GM18519 (cell line): ENCODE measurements around the gene PRKCI.
"Not testable (repeated sequence)": the region's sequence is repeated elsewhere in the genome, so short reads cannot be mapped to it uniquely, and the experiment has no call there.

Experiments
- ATAC-seq: cut with Tn5 transposase; IDR thresholded peaks from one replicate; pipeline ENCODE4 v1.9.1; 2021; ENCODE audit warnings: mild to moderate bottlenecking, moderate library complexity; ENCODE audit not compliant: unreplicated experiment, low FRiP score

The PRKCI gene

GRCh38 chr3:170222647-170223541 lies 670 bp downstream of the PRKCI start:
- ATAC-seq: peak; percentile 38

- ATAC-seq: no peak
Observed at GRCh38 chr3:170225166-170225565, 2.9 kb downstream of the PRKCI start.

- ATAC-seq: no peak
Observed at GRCh38 chr3:170226426-170226960, 4.3 kb downstream of the PRKCI start.

- ATAC-seq: no peak
Observed at GRCh38 chr3:170228093-170228766, 6.0 kb downstream of the PRKCI start.

- ATAC-seq: no peak
Observed at GRCh38 chr3:170232266-170232665, 10.0 kb downstream of the PRKCI start.

- no peak for ATAC-seq
Observed at GRCh38 chr3:170233530-170233929, 11.3 kb downstream of the PRKCI start.

GRCh38 chr3:170240142-170240541 lies 17.9 kb downstream of the PRKCI start:
- ATAC-seq: no peak

GRCh38 chr3:170240671-170241070 lies 18.4 kb downstream of the PRKCI start:
- ATAC-seq: no peak

GRCh38 chr3:170244576-170244975 lies 22.4 kb downstream of the PRKCI start:
- ATAC-seq: no peak

GRCh38 chr3:170247875-170248274 lies 25.7 kb downstream of the PRKCI start:
- no peak for ATAC-seq

- no peak for ATAC-seq
Observed at GRCh38 chr3:170256597-170256996, 34.4 kb downstream of the PRKCI start.

GRCh38 chr3:170257145-170257544 lies 34.9 kb downstream of the PRKCI start:
- ATAC-seq: peak; percentile 39

- no peak for ATAC-seq
Observed at GRCh38 chr3:170258105-170258487, 35.9 kb downstream of the PRKCI start.

- no peak for ATAC-seq
Observed at GRCh38 chr3:170259907-170260306, 37.7 kb downstream of the PRKCI start.

- no peak for ATAC-seq
Observed at GRCh38 chr3:170267793-170268192, 45.6 kb downstream of the PRKCI start.

- not testable (repeated sequence) for ATAC-seq
Observed at GRCh38 chr3:170269673-170270254, 47.5 kb downstream of the PRKCI start.

GRCh38 chr3:170270282-170270881 lies 48.2 kb downstream of the PRKCI start:
- ATAC-seq: no peak

GRCh38 chr3:170274641-170275040 lies 52.4 kb downstream of the PRKCI start:
- ATAC-seq: no peak

- no peak for ATAC-seq
Observed at GRCh38 chr3:170275832-170276231, 53.6 kb downstream of the PRKCI start.

- not testable (repeated sequence) for ATAC-seq
Observed at GRCh38 chr3:170277311-170277710, 55.1 kb downstream of the PRKCI start.
